ENCODE measurements around the gene WDFY1. TPM values are rescaled to one million over a fixed set of nuclear protein-coding genes. Genes with fewer than 3 reads are reported as not detected.
A peak's percentile ranks its signal among the peaks of the same experiment; 100 is the strongest.

Gene WDFY1
- total RNA-seq, 1 experiment from 2014 or later: 37.5 TPM

- CTCF ChIA-PET: no interaction called here
- no TSS peak for BruUV-seq (replicated peaks)
- intact Hi-C loops (cut with micrococcal nuclease; ENCODE audit: unreplicated experiment): no loop called here
Observed at GRCh38 chr2:223905996-223906395, 39.1 kb downstream of the WDFY1 start.

GRCh38 chr2:223901854-223902253 is 43.3 kb downstream of the WDFY1 start:
- intact Hi-C loops (cut with micrococcal nuclease; ENCODE audit: unreplicated experiment): no loop called here
- CTCF ChIA-PET: interaction anchor here (0.9 kb wide), 1 partner anchor 40 kb away, joined by 3 read pairs; no protein-coding TSS in a partner anchor
- peak; percentile 32 for DNase-seq
- TF ChIP-seq CTCF (IDR thresholded peaks at IDR 0.05; ENCODE audit: unreplicated experiment): no peak
- no TSS peak for BruUV-seq (replicated peaks)
- Mint-ChIP-seq H3K27me3 (ENCODE audit: unreplicated experiment) (no peaks in the 10 kb centered on the region), H3K9me3 (ENCODE audit: low read depth, unreplicated experiment) (no peaks in the 10 kb centered on the region), H3K36me3 (ENCODE audit: insufficient read depth, unreplicated experiment) (peaks cover 20% of the 10 kb centered on the region), H3K27ac (ENCODE audit: unreplicated experiment) (no peak overlapping the region), H3K4me3 (ENCODE audit: low read depth, unreplicated experiment) (no peak overlapping the region), H3K4me1 (ENCODE audit: low read depth, unreplicated experiment) (peaks cover 5% of the 10 kb centered on the region)

More at GRCh38 chr2:223905996-223906395, 39.1 kb downstream of the WDFY1 start:
- H3K27ac Mint-ChIP-seq (ENCODE audit: unreplicated experiment): no peak overlapping the region
- no peak overlapping the region for H3K4me3 Mint-ChIP-seq (ENCODE audit: low read depth, unreplicated experiment)
- DNase-seq: no peak
- no peaks in the 10 kb centered on the region for H3K9me3 Mint-ChIP-seq (ENCODE audit: low read depth, unreplicated experiment)
- no peaks in the 10 kb centered on the region for H3K27me3 Mint-ChIP-seq (ENCODE audit: unreplicated experiment)
- H3K36me3 Mint-ChIP-seq (ENCODE audit: insufficient read depth, unreplicated experiment): peaks cover 6% of the 10 kb centered on the region
- TF ChIP-seq CTCF (IDR thresholded peaks at IDR 0.05; ENCODE audit: unreplicated experiment): no peak
- H3K4me1 Mint-ChIP-seq (ENCODE audit: low read depth, unreplicated experiment): peaks cover 23% of the 10 kb centered on the region

- Mint-ChIP-seq H3K36me3 (ENCODE audit: insufficient read depth, unreplicated experiment) (peaks cover 20% of the 10 kb centered on the region), H3K4me1 (ENCODE audit: low read depth, unreplicated experiment) (peaks cover 8% of the 10 kb centered on the region), H3K9me3 (ENCODE audit: low read depth, unreplicated experiment) (no peaks in the 10 kb centered on the region), H3K27ac (ENCODE audit: unreplicated experiment) (no peak overlapping the region), H3K4me3 (ENCODE audit: low read depth, unreplicated experiment) (no peak overlapping the region), H3K27me3 (ENCODE audit: unreplicated experiment) (no peaks in the 10 kb centered on the region)
- CTCF ChIA-PET: interaction anchor here (0.7 to 0.9 kb wide), 4 partner anchors 41 to 1117 kb away, joined by 3 to 6 read pairs (median 3); no protein-coding TSS in a partner anchor
- intact Hi-C loops (cut with micrococcal nuclease; ENCODE audit: unreplicated experiment): no loop called here
- no TSS peak for BruUV-seq (replicated peaks)
- DNase-seq: no peak
- no peak for TF ChIP-seq CTCF (IDR thresholded peaks at IDR 0.05; ENCODE audit: unreplicated experiment)
Observed at GRCh38 chr2:223901311-223901710, 43.8 kb downstream of the WDFY1 start.

GRCh38 chr2:223900531-223900930 is 44.6 kb downstream of the WDFY1 start:
- no peak overlapping the region for H3K27ac Mint-ChIP-seq (ENCODE audit: unreplicated experiment)
- BruUV-seq (replicated peaks): no TSS peak
- DNase-seq: no peak
- CTCF ChIA-PET: no interaction called here
- no peak for TF ChIP-seq CTCF (IDR thresholded peaks at IDR 0.05; ENCODE audit: unreplicated experiment)
- H3K36me3 Mint-ChIP-seq (ENCODE audit: insufficient read depth, unreplicated experiment): peaks cover 21% of the 10 kb centered on the region
- no peak overlapping the region for H3K4me3 Mint-ChIP-seq (ENCODE audit: low read depth, unreplicated experiment)
- intact Hi-C loops (cut with micrococcal nuclease; ENCODE audit: unreplicated experiment): no loop called here
- H3K27me3 Mint-ChIP-seq (ENCODE audit: unreplicated experiment): no peaks in the 10 kb centered on the region
- peaks cover 11% of the 10 kb centered on the region for H3K4me1 Mint-ChIP-seq (ENCODE audit: low read depth, unreplicated experiment)
- H3K9me3 Mint-ChIP-seq (ENCODE audit: low read depth, unreplicated experiment): no peaks in the 10 kb centered on the region

Data from Calu3 (cell line).